ENCODE results near the gene DHDH.

Gene DHDH

DNA sequence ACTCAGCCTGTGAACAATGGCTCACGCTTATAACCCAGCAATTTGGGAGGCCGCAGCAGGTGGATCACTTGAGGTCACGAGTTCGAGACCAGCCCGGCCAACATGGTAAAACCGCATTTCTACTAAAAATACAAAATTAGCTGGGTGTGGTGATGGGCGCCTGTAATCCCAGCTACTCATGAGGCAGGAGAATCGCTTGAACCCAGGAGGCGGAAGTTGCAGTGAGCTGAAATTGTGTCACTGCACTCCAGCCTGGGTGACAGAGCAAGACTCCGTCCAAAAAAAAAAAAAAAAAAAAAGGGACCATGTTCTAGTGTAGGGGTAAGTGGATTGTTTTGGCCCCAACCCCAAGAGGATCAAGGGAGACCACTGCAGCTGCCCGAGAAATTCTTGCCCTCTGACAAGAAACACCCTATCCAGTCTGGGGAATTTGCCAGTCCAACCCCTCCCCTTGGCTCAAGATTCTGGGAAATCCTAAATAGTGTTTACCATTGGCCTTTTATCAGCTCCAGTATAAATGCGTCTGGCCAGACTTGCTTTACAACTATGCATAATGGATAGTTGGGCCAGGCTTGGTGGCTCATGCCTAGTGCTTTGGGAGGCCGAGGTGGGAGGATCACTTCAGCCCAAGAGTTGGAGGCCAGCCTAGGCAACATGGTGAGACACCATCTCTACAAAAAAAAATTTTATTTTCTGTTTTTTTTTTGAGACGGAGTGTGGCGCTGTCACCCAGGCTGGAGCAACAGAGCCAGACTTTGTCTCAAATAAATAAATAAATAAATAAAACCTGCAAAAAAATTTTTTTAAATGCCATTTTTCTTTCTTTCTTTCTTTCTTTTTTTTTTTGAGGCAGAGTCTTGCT lies 5.1 kb upstream of the DHDH start:
- WGBS (ENCODE audit: extremely low coverage, insufficient coverage, low lambda C conversion rate) = no CpG with 5 or more reads among the region's 15 CpGs
- Histone ChIP-seq H2BK15ac (replicated peaks; ENCODE audit: low read depth) (no peak overlapping the region), H4K8ac (ENCODE audit: low read depth, low read length) (no peak overlapping the region), H3K79me1 (ENCODE audit: low read length) (no peaks in the 10 kb centered on the region), H4K5ac (ENCODE audit: low read length) (no peak overlapping the region), H3K23ac (ENCODE audit: low read length) (no peak overlapping the region), H3K4me2 (ENCODE audit: low read length) (no peak overlapping the region), H3K79me2 (ENCODE audit: control insufficient read depth, insufficient read depth, low read length) (no peaks in the 10 kb centered on the region), H3K27me3 (ENCODE audit: insufficient read depth, low read length, poor library complexity) (no peaks in the 10 kb centered on the region), H3K27ac (ENCODE audit: low read depth, low read length) (no peak overlapping the region), H2BK120ac (ENCODE audit: low read depth, low read length) (no peak overlapping the region), H3K36me3 (ENCODE audit: control insufficient read depth, insufficient read depth, low read length) (no peaks in the 10 kb centered on the region), H3K4me3 (ENCODE audit: low read length) (no peak overlapping the region), H3K4ac (ENCODE audit: low read depth, low read length) (no peak overlapping the region), H3K18ac (ENCODE audit: low read length) (no peak overlapping the region), H3K56ac (ENCODE audit: low read length) (no peak overlapping the region), H2AK5ac (ENCODE audit: low read length) (no peak overlapping the region), H3K4me1 (ENCODE audit: control insufficient read depth, low read depth, low read length) (no peaks in the 10 kb centered on the region), H3K9ac (ENCODE audit: low read length) (no peak overlapping the region), H2BK5ac (ENCODE audit: low read length) (no peak overlapping the region)
- DNase-seq = no peak

- no peaks in the 10 kb centered on the region for H3K79me1 ChIP-seq (ENCODE audit: low read length)
- H2BK5ac ChIP-seq (ENCODE audit: low read length) = no peak overlapping the region
- no peak overlapping the region for H4K5ac ChIP-seq (ENCODE audit: low read length)
- no peak overlapping the region for H4K8ac ChIP-seq (ENCODE audit: low read depth, low read length)
- no peak overlapping the region for H3K23ac ChIP-seq (ENCODE audit: low read length)
- H2BK120ac ChIP-seq (ENCODE audit: low read depth, low read length) = no peak overlapping the region
- no peak overlapping the region for H3K27ac ChIP-seq (ENCODE audit: low read depth, low read length)
- H3K36me3 ChIP-seq (ENCODE audit: control insufficient read depth, insufficient read depth, low read length) = no peaks in the 10 kb centered on the region
- no CpG with 5 or more reads among the region's 19 CpGs for WGBS (ENCODE audit: extremely low coverage, insufficient coverage, low lambda C conversion rate)
- H3K79me2 ChIP-seq (ENCODE audit: control insufficient read depth, insufficient read depth, low read length) = no peaks in the 10 kb centered on the region
- H3K18ac ChIP-seq (ENCODE audit: low read length) = no peak overlapping the region
- H3K4me2 ChIP-seq (ENCODE audit: low read length) = no peak overlapping the region
- no peaks in the 10 kb centered on the region for H3K4me1 ChIP-seq (ENCODE audit: control insufficient read depth, low read depth, low read length)
- H3K4me3 ChIP-seq (ENCODE audit: low read length) = no peak overlapping the region
- no peak overlapping the region for H3K4ac ChIP-seq (ENCODE audit: low read depth, low read length)
- H2BK15ac ChIP-seq (replicated peaks; ENCODE audit: low read depth) = no peak overlapping the region
- peak; percentile 51 for DNase-seq
- H3K56ac ChIP-seq (ENCODE audit: low read length) = peak overlapping the region; percentile 25
- no peak overlapping the region for H3K9ac ChIP-seq (ENCODE audit: low read length)
- no peaks in the 10 kb centered on the region for H3K27me3 ChIP-seq (ENCODE audit: insufficient read depth, low read length, poor library complexity)
- no peak overlapping the region for H2AK5ac ChIP-seq (ENCODE audit: low read length)
These were observed 1.3 kb downstream of the DHDH start for GRCh38 chr19:48934837-48935236.

DNA sequence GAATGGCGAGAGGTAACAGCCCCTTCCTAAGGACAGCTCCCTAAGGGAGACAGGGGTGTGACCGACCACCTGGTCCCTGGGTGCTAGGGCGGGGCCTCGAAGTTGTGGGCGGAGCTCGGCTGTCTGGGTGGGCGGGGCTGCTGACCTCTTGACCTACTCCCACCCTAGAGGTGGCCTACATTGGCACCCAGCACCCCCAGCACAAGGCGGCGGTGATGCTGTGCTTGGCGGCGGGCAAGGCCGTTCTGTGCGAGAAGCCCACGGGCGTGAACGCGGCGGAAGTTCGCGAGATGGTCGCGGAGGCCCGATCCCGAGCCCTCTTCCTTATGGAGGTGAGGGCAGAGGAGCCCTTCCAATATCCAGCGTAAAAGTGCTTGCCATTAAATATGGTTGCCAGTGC lies 2.4 kb downstream of the DHDH start:
- Histone ChIP-seq H3K4me3 (ENCODE audit: low read length) (no peak overlapping the region), H3K36me3 (ENCODE audit: control insufficient read depth, insufficient read depth, low read length) (no peaks in the 10 kb centered on the region), H3K79me2 (ENCODE audit: control insufficient read depth, insufficient read depth, low read length) (no peaks in the 10 kb centered on the region), H3K27me3 (ENCODE audit: insufficient read depth, low read length, poor library complexity) (no peaks in the 10 kb centered on the region), H3K56ac (ENCODE audit: low read length) (no peak overlapping the region), H4K5ac (ENCODE audit: low read length) (no peak overlapping the region), H2BK120ac (ENCODE audit: low read depth, low read length) (no peak overlapping the region), H2BK5ac (ENCODE audit: low read length) (no peak overlapping the region), H3K27ac (ENCODE audit: low read depth, low read length) (no peak overlapping the region), H3K18ac (ENCODE audit: low read length) (no peak overlapping the region), H3K4ac (ENCODE audit: low read depth, low read length) (no peak overlapping the region), H3K9ac (ENCODE audit: low read length) (no peak overlapping the region), H3K79me1 (ENCODE audit: low read length) (no peaks in the 10 kb centered on the region), H4K8ac (ENCODE audit: low read depth, low read length) (no peak overlapping the region), H3K4me2 (ENCODE audit: low read length) (no peak overlapping the region), H2AK5ac (ENCODE audit: low read length) (no peak overlapping the region), H3K23ac (ENCODE audit: low read length) (no peak overlapping the region), H2BK15ac (replicated peaks; ENCODE audit: low read depth) (no peak overlapping the region), H3K4me1 (ENCODE audit: control insufficient read depth, low read depth, low read length) (no peaks in the 10 kb centered on the region)
- no CpG with 5 or more reads among the region's 25 CpGs for WGBS (ENCODE audit: extremely low coverage, insufficient coverage, low lambda C conversion rate)
- no peak for DNase-seq

- Histone ChIP-seq H3K4me2 (ENCODE audit: low read length) (no peak overlapping the region), H3K4me1 (ENCODE audit: control insufficient read depth, low read depth, low read length) (no peaks in the 10 kb centered on the region), H3K4ac (ENCODE audit: low read depth, low read length) (no peak overlapping the region), H2BK120ac (ENCODE audit: low read depth, low read length) (no peak overlapping the region), H3K4me3 (ENCODE audit: low read length) (no peak overlapping the region), H3K79me2 (ENCODE audit: control insufficient read depth, insufficient read depth, low read length) (no peaks in the 10 kb centered on the region), H3K9ac (ENCODE audit: low read length) (no peak overlapping the region), H2BK5ac (ENCODE audit: low read length) (no peak overlapping the region), H3K79me1 (ENCODE audit: low read length) (no peaks in the 10 kb centered on the region), H4K8ac (ENCODE audit: low read depth, low read length) (no peak overlapping the region), H3K56ac (ENCODE audit: low read length) (no peak overlapping the region), H4K5ac (ENCODE audit: low read length) (no peak overlapping the region), H3K18ac (ENCODE audit: low read length) (no peak overlapping the region), H2AK5ac (ENCODE audit: low read length) (no peak overlapping the region), H3K23ac (ENCODE audit: low read length) (no peak overlapping the region), H3K27ac (ENCODE audit: low read depth, low read length) (no peak overlapping the region), H3K36me3 (ENCODE audit: control insufficient read depth, insufficient read depth, low read length) (no peaks in the 10 kb centered on the region), H2BK15ac (replicated peaks; ENCODE audit: low read depth) (no peak overlapping the region), H3K27me3 (ENCODE audit: insufficient read depth, low read length, poor library complexity) (no peaks in the 10 kb centered on the region)
- no peak for DNase-seq
- WGBS (ENCODE audit: extremely low coverage, insufficient coverage, low lambda C conversion rate) = no CpG with 5 or more reads among the region's 7 CpGs
These were observed 4.8 kb downstream of the DHDH start for GRCh38 chr19:48938256-48938655.

GRCh38 chr19:48940902-48941301 lies 7.4 kb downstream of the DHDH start:
- Histone ChIP-seq H3K4me1 (ENCODE audit: control insufficient read depth, low read depth, low read length) (no peaks in the 10 kb centered on the region), H2BK15ac (replicated peaks; ENCODE audit: low read depth) (no peak overlapping the region), H3K79me2 (ENCODE audit: control insufficient read depth, insufficient read depth, low read length) (no peaks in the 10 kb centered on the region), H2AK5ac (ENCODE audit: low read length) (no peak overlapping the region), H4K8ac (ENCODE audit: low read depth, low read length) (no peak overlapping the region), H3K4me2 (ENCODE audit: low read length) (no peak overlapping the region), H3K9ac (ENCODE audit: low read length) (no peak overlapping the region), H3K56ac (ENCODE audit: low read length) (no peak overlapping the region), H3K4me3 (ENCODE audit: low read length) (no peak overlapping the region), H3K27me3 (ENCODE audit: insufficient read depth, low read length, poor library complexity) (no peaks in the 10 kb centered on the region), H3K4ac (ENCODE audit: low read depth, low read length) (no peak overlapping the region), H2BK5ac (ENCODE audit: low read length) (no peak overlapping the region), H3K18ac (ENCODE audit: low read length) (no peak overlapping the region), H3K27ac (ENCODE audit: low read depth, low read length) (no peak overlapping the region), H3K36me3 (ENCODE audit: control insufficient read depth, insufficient read depth, low read length) (no peaks in the 10 kb centered on the region), H2BK120ac (ENCODE audit: low read depth, low read length) (no peak overlapping the region), H3K23ac (ENCODE audit: low read length) (no peak overlapping the region), H3K79me1 (ENCODE audit: low read length) (no peaks in the 10 kb centered on the region), H4K5ac (ENCODE audit: low read length) (no peak overlapping the region)
- no peak for DNase-seq
- no CpG with 5 or more reads among the region's 5 CpGs for WGBS (ENCODE audit: extremely low coverage, insufficient coverage, low lambda C conversion rate)

GRCh38 chr19:48943081-48943480 lies 9.6 kb downstream of the DHDH start:
- no peak overlapping the region for H3K23ac ChIP-seq (ENCODE audit: low read length)
- H2BK15ac ChIP-seq (replicated peaks; ENCODE audit: low read depth) = no peak overlapping the region
- no peak overlapping the region for H4K8ac ChIP-seq (ENCODE audit: low read depth, low read length)
- H2BK5ac ChIP-seq (ENCODE audit: low read length) = no peak overlapping the region
- no peaks in the 10 kb centered on the region for H3K27me3 ChIP-seq (ENCODE audit: insufficient read depth, low read length, poor library complexity)
- no peaks in the 10 kb centered on the region for H3K36me3 ChIP-seq (ENCODE audit: control insufficient read depth, insufficient read depth, low read length)
- H2BK120ac ChIP-seq (ENCODE audit: low read depth, low read length) = no peak overlapping the region
- no peak overlapping the region for H3K4me3 ChIP-seq (ENCODE audit: low read length)
- no peak overlapping the region for H3K27ac ChIP-seq (ENCODE audit: low read depth, low read length)
- no peak overlapping the region for H2AK5ac ChIP-seq (ENCODE audit: low read length)
- no peak overlapping the region for H4K5ac ChIP-seq (ENCODE audit: low read length)
- no peaks in the 10 kb centered on the region for H3K79me1 ChIP-seq (ENCODE audit: low read length)
- no peak for DNase-seq
- no peak overlapping the region for H3K4me2 ChIP-seq (ENCODE audit: low read length)
- no peak overlapping the region for H3K4ac ChIP-seq (ENCODE audit: low read depth, low read length)
- H3K79me2 ChIP-seq (ENCODE audit: control insufficient read depth, insufficient read depth, low read length) = no peaks in the 10 kb centered on the region
- no peak overlapping the region for H3K56ac ChIP-seq (ENCODE audit: low read length)
- H3K4me1 ChIP-seq (ENCODE audit: control insufficient read depth, low read depth, low read length) = no peaks in the 10 kb centered on the region
- H3K9ac ChIP-seq (ENCODE audit: low read length) = no peak overlapping the region
- no peak overlapping the region for H3K18ac ChIP-seq (ENCODE audit: low read length)
- whole genome bisulfite sequencing (ENCODE audit: extremely low coverage, insufficient coverage, low lambda C conversion rate) = no CpG with 5 or more reads among the region's 6 CpGs
